PC-9 (cell line): ENCODE measurements around the gene MCCD1. TPM values are rescaled to one million over a fixed set of nuclear protein-coding genes. Genes with fewer than 3 reads are reported as not detected.

ENCODE experiments used
- BruUV-seq: library from RNA; stranded (reverse); fragments of 400-500 nt; replicated peaks from 2 replicates; lab custom pipeline; 2021; lab: Mats Ljungman, UMichigan
- CTCF ChIA-PET: fragments of 300-600 bp; sonication (Branson Sonifier 250); formaldehyde crosslinking; loops from one replicate; lab custom pipeline; 2022; ENCODE audit warnings: antibody characterized with exemption; lab: Charles Lee
- POLR2A ChIA-PET: fragments of 300-600 bp; sonication (Branson Sonifier 250); formaldehyde crosslinking; loops from one replicate; lab custom pipeline; 2022; ENCODE audit warnings: antibody characterized with exemption; ENCODE audit not compliant: unreplicated experiment; lab: Charles Lee
- DNase-seq, 2 experiments: peaks; one replicate each; pipeline versions ENCODE4 v3.0.0 to v3.0.0-alpha.2; 2015 to 2022; ENCODE audit warnings: mixed read lengths in 1 of 2
- H2AFZ ChIP-seq: fragments of 200-600 bp; sonication (generic); 2 replicates; pipeline ENCODE4 v1.8.1; 2017; ENCODE audit warnings: antibody characterized with exemption
- H3F3A ChIP-seq: fragments of 200-600 bp; sonication (generic); 2 replicates; pipeline ENCODE4 v1.8.1; 2017; ENCODE audit warnings: antibody characterized with exemption, mild to moderate bottlenecking, low read depth; ENCODE audit not compliant: insufficient read depth
- H3K27ac ChIP-seq: fragments of 200-600 bp; sonication (generic); 2 replicates; pipeline ENCODE4 v1.6.1; 2016; ENCODE audit warnings: mixed run types
- H3K27me3 ChIP-seq: fragments of 200-600 bp; sonication (generic); 2 replicates; pipeline ENCODE4 v1.6.1; 2016; ENCODE audit warnings: low read depth, mixed run types; ENCODE audit not compliant: insufficient read depth
- H3K36me3 ChIP-seq: fragments of 200-600 bp; sonication (generic); 2 replicates; pipeline ENCODE4 v1.6.1; 2016; ENCODE audit warnings: low read depth, mixed run types
- H3K4me1 ChIP-seq: fragments of 200-600 bp; sonication (generic); replicated peaks from 2 replicates; pipeline ENCODE4 v1.6.1; 2016; ENCODE audit warnings: mixed run types; ENCODE audit not compliant: insufficient read depth
- H3K4me2 ChIP-seq: fragments of 200-600 bp; sonication (generic); 2 replicates; pipeline ENCODE4 v1.6.1; 2017; ENCODE audit warnings: mixed run types
- H3K4me3 ChIP-seq: fragments of 200-600 bp; sonication (generic); 2 replicates; pipeline ENCODE4 v1.6.1; 2016; ENCODE audit warnings: mixed run types
- H3K79me2 ChIP-seq: fragments of 200-600 bp; sonication (generic); 2 replicates; pipeline ENCODE4 v1.6.1; 2017; ENCODE audit warnings: low read depth, mixed run types
- H3K9me2 ChIP-seq: fragments of 200-600 bp; sonication (generic); 2 replicates; pipeline ENCODE4 v1.8.1; 2017; ENCODE audit warnings: mild to moderate bottlenecking; ENCODE audit not compliant: insufficient read depth
- H3K9me3 ChIP-seq: fragments of 200-600 bp; sonication (generic); 2 replicates; pipeline ENCODE4 v1.8.1; 2016; ENCODE audit warnings: low read depth; ENCODE audit not compliant: insufficient read depth
- H4K20me1 ChIP-seq: fragments of 200-600 bp; sonication (generic); 2 replicates; pipeline ENCODE4 v1.8.1; 2017; ENCODE audit not compliant: insufficient read depth
- CTCF ChIP-seq: fragments of 200-600 bp; sonication (generic); conservative IDR thresholded peaks from 2 replicates; pipeline ENCODE4 v1.6.1; 2017; ENCODE audit warnings: mixed run types, antibody characterized with exemption, mild to moderate bottlenecking, moderate library complexity
- EZH2 ChIP-seq: fragments of 200-600 bp; sonication (generic); IDR thresholded peaks from 2 replicates; pipeline ENCODE4 v1.8.0; 2017; ENCODE audit warnings: antibody characterized with exemption, low read depth
- intact Hi-C: fragments of 100-400 bp; cut with micrococcal nuclease; formaldehyde crosslinking; loops from one replicate; pipeline ENCODE4 v1.10.0; 2022; ENCODE audit not compliant: unreplicated experiment
- total RNA-seq: library from RNA; stranded (reverse); gene quantifications from 2 replicates; pipeline ENCODE4 v1.2.3, GENCODE V29; 2021

The MCCD1 gene
- total RNA-seq, 1 experiment from 2014 or later: not detected

GRCh38 chr6:31556307-31556706 is 27.5 kb downstream of the MCCD1 start:
- Histone ChIP-seq H3F3A (peaks cover 22% of the 10 kb centered on the region; the same call in 1 of the 2 replicates), H3K4me3 (no peak overlapping the region), H3K79me2 (0 out of 2 replicates have a peak, but pooled peaks cover 3% of the 10 kb centered on the region), H4K20me1 (0 out of 2 replicates have a peak, but pooled peaks cover 4% of the 10 kb centered on the region), H2AFZ (no peak overlapping the region), H3K9me2 (no peaks in the 10 kb centered on the region), H3K27ac (no peak overlapping the region), H3K4me1 (peaks cover 15% of the 10 kb centered on the region), H3K27me3 (no peaks in the 10 kb centered on the region), H3K4me2 (no peak overlapping the region), H3K9me3 (no peaks in the 10 kb centered on the region), H3K36me3 (0 out of 2 replicates have a peak, but pooled peaks cover 6% of the 10 kb centered on the region)
- POLR2A ChIA-PET: no interaction called here
- intact Hi-C loops: no loop called here
- TF ChIP-seq EZH2: no peak
- no peak for TF ChIP-seq CTCF
- DNase-seq: no peak
- CTCF ChIA-PET: no interaction called here
- BruUV-seq: no TSS peak

GRCh38 chr6:31557443-31558317 is 28.9 kb downstream of the MCCD1 start:
- 0 out of 2 replicates have a peak, but pooled peaks cover 4% of the 10 kb centered on the region for H4K20me1 ChIP-seq
- no peak overlapping the region for H2AFZ ChIP-seq
- H3K27ac ChIP-seq: no peak overlapping the region
- H3K27me3 ChIP-seq: no peaks in the 10 kb centered on the region
- no peak overlapping the region for H3K4me3 ChIP-seq
- H3K9me3 ChIP-seq: no peaks in the 10 kb centered on the region
- H3K9me2 ChIP-seq: no peaks in the 10 kb centered on the region
- peaks cover 22% of the 10 kb centered on the region; the same call in 1 of the 2 replicates for H3F3A ChIP-seq
- ChIA-PET CTCF (no interaction called here), POLR2A (no interaction called here)
- no peak overlapping the region for H3K4me2 ChIP-seq
- H3K36me3 ChIP-seq: 0 out of 2 replicates have a peak, but pooled peaks cover 6% of the 10 kb centered on the region
- no peak for TF ChIP-seq CTCF
- no peak for TF ChIP-seq EZH2
- BruUV-seq: no TSS peak
- peaks cover 15% of the 10 kb centered on the region for H3K4me1 ChIP-seq
- intact Hi-C loops: no loop called here
- DNase-seq: no peak
- 0 out of 2 replicates have a peak, but pooled peaks cover 3% of the 10 kb centered on the region for H3K79me2 ChIP-seq

DNA sequence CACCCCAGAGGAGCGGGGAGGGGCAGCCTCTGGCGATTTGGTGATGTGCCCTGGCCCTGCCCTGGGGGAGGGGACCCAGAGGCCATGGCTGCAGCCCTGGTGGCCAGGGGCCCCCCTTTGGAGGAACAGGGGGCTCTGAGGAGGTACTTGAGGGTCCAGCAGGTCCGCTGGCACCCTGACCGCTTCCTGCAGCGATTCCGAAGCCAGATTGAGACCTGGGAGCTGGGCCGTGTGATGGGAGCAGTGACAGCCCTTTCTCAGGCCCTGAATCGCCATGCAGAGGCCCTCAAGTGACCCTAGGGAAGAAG is 29.5 kb downstream of the MCCD1 start:
- Histone ChIP-seq H3K4me2 (no peak overlapping the region), H2AFZ (no peak overlapping the region), H3K9me3 (no peaks in the 10 kb centered on the region), H3K79me2 (0 out of 2 replicates have a peak, but pooled peaks cover 3% of the 10 kb centered on the region), H3K36me3 (0 out of 2 replicates have a peak, but pooled peaks cover 6% of the 10 kb centered on the region), H3K4me1 (peaks cover 15% of the 10 kb centered on the region), H4K20me1 (0 out of 2 replicates have a peak, but pooled peaks cover 4% of the 10 kb centered on the region), H3F3A (peaks cover 22% of the 10 kb centered on the region; the same call in 1 of the 2 replicates), H3K4me3 (no peak overlapping the region), H3K27me3 (no peaks in the 10 kb centered on the region), H3K27ac (no peak overlapping the region), H3K9me2 (no peaks in the 10 kb centered on the region)
- POLR2A ChIA-PET: no interaction called here
- TF ChIP-seq CTCF (no peak), EZH2 (no peak)
- no peak for DNase-seq
- no TSS peak for BruUV-seq
- intact Hi-C loops: no loop called here
- CTCF ChIA-PET: no interaction called here
